Astrocyte of the cerebellum (primary cell): ENCODE measurements around the gene SMTNL1.

Source experiments
- DNase-seq: peaks from one replicate; pipeline ENCODE4 v3.0.0-alpha.2; 2011; ENCODE audit warnings: low read depth
- H3K4me3 ChIP-seq: 2 replicates; pipeline ENCODE4 v1.5.1; 2011; ENCODE audit warnings: mild to moderate bottlenecking, low read depth, low read length, moderate library complexity
- in situ Hi-C: cut with HindIII; loops from 2 replicates; pipeline ENCODE4 v1.10.0; 2017; ENCODE audit warnings: low sequenced_read_pairs
- TF ChIP-seq, protein P1 (sequence below): IDR thresholded peaks from 2 replicates; pipeline ENCODE4 v1.5.1; 2012; ENCODE audit warnings: low read length, low read depth, moderate library complexity, mild to moderate bottlenecking; ENCODE audit errors: missing control alignments

The SMTNL1 gene

DNA sequence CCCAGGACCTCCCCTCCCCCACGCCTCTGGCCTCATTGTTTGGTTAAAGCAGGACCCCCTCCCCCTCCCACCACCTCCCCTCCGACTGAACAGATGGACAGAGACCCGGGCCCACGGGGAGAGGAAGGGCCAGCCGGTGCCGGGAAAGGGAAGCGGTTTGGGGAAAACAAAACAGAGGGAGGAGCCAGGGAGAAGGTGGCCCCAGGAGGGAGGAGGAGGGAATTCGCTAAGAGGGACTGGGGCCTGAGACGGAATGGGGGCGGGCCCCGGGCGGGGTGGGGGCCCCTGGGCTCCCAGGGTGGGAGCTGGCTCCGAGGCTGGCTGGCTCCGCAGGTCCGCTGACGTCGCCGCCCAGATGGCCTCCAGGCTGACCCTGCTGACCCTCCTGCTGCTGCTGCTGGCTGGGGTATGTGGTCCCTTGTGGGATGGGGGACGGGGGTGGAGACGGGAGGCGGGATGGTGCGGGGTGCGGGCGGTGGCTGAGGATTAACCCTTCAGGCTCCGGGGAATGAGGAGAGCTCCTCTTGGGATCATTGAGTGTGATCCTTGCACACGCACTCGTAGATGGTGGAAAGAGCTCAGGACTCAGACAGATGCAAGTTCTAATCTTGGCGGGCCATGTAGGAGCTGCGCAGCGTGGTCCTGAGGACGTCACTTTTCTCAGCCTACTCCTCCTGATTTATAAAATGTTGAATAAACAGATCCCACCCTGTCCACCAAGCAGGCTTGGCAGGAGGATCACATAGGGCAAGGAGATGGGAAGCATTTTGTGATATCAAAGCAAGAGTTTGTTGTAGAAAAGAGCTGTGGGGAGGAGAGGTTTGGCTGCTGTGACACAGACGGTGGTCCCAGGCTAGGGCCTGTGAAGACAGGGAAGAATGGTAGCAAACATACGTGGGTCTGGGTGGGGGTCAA is 60.8 kb downstream of the SMTNL1 start:
- peak overlapping the region; percentile 40 for H3K4me3 ChIP-seq
- in situ Hi-C loops = no loop called here
- DNase-seq = no peak
- TF ChIP-seq, protein P1, sequence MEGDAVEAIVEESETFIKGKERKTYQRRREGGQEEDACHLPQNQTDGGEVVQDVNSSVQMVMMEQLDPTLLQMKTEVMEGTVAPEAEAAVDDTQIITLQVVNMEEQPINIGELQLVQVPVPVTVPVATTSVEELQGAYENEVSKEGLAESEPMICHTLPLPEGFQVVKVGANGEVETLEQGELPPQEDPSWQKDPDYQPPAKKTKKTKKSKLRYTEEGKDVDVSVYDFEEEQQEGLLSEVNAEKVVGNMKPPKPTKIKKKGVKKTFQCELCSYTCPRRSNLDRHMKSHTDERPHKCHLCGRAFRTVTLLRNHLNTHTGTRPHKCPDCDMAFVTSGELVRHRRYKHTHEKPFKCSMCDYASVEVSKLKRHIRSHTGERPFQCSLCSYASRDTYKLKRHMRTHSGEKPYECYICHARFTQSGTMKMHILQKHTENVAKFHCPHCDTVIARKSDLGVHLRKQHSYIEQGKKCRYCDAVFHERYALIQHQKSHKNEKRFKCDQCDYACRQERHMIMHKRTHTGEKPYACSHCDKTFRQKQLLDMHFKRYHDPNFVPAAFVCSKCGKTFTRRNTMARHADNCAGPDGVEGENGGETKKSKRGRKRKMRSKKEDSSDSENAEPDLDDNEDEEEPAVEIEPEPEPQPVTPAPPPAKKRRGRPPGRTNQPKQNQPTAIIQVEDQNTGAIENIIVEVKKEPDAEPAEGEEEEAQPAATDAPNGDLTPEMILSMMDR = no peak

DNA sequence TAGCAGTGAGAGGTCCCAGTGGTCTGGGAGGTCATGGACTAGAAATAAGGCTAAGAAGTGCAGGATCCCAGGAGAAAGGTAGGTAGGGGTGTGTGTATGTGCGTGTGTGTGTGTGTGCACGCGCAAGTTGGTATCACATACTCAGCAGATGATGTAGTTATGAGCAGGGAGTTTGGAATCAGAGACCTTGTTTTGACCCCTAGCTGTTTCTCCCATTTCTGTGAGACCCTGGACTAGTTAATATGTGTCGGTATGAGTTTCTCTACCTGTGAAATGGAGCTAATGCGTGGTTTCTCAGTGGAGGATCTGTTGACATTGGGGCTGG is 61.4 kb downstream of the SMTNL1 start:
- in situ Hi-C loops = no loop called here
- TF ChIP-seq, protein P1 = no peak
- DNase-seq = no peak
- peak overlapping the region; percentile 40 for H3K4me3 ChIP-seq

DNA sequence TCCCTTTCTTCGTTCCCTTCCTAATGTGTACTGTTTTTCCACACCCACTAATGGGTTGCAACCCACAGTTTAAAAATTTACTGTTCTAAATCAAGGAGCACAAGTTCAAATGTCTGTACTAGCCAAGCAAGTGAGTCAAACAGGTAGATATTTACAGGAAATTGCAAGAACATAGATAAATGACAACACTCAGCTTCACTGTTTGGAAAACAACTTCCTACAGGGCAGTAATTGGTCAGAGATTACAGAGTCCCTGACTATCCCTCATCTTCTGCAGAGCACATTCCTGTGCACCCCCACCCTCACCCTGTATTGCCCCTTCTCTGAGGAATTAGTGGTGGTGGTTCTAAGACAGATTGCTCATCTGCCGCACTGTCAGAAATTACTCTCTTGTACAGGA is 62.0 kb downstream of the SMTNL1 start:
- TF ChIP-seq, protein P1 = no peak
- no peak overlapping the region for H3K4me3 ChIP-seq

More for the DNA sequence above, 62.0 kb downstream of the SMTNL1 start:
- in situ Hi-C loops = no loop called here
- DNase-seq = no peak
